ENCODE results near the gene RALGAPA2. TPM values are rescaled to one million over a fixed set of nuclear protein-coding genes. Genes with fewer than 3 reads are reported as not detected.

The RALGAPA2 gene
- total RNA-seq, 4 donors from 2014 or later = 29.4 to 78.2 (median 43.2) TPM

- no peak for TF ChIP-seq CTCF (IDR thresholded peaks at IDR 0.05; ENCODE audit: low read depth)
Observed at GRCh38 chr20:20580139-20580538, 132.3 kb downstream of the RALGAPA2 start.

- no peak for TF ChIP-seq CTCF (IDR thresholded peaks at IDR 0.05; ENCODE audit: low read depth)
Observed at GRCh38 chr20:20578838-20579237, 133.6 kb downstream of the RALGAPA2 start.

- TF ChIP-seq CTCF (IDR thresholded peaks at IDR 0.05; ENCODE audit: low read depth) = no peak
Observed at GRCh38 chr20:20573797-20574196, 138.6 kb downstream of the RALGAPA2 start.

GRCh38 chr20:20571068-20571780 is 141.2 kb downstream of the RALGAPA2 start:
- TF ChIP-seq CTCF (IDR thresholded peaks at IDR 0.05; ENCODE audit: low read depth) = no peak

GRCh38 chr20:20568604-20569205 is 143.7 kb downstream of the RALGAPA2 start:
- TF ChIP-seq CTCF (IDR thresholded peaks at IDR 0.05; ENCODE audit: low read depth) = no peak

GRCh38 chr20:20567712-20568111 is 144.7 kb downstream of the RALGAPA2 start:
- no peak for TF ChIP-seq CTCF (IDR thresholded peaks at IDR 0.05; ENCODE audit: low read depth)

- TF ChIP-seq CTCF (IDR thresholded peaks at IDR 0.05; ENCODE audit: low read depth) = no peak
Observed at GRCh38 chr20:20566516-20566915, 145.9 kb downstream of the RALGAPA2 start.
